NCI-H2227 (cell line): ENCODE results near the gene SERPINB3.
"Not testable (repeated sequence)": the region's sequence is repeated elsewhere in the genome, so short reads cannot be mapped to it uniquely, and the experiment has no call there.

Source experiments
- DNase-seq: peaks from one replicate; lab custom pipeline; 2025; ENCODE audit not compliant: unreplicated experiment; lab: John Stamatoyannopoulos, UW

The SERPINB3 gene

GRCh38 chr18:63648241-63648640 lies 13.5 kb downstream of the SERPINB3 start:
- DNase-seq = no peak

- DNase-seq = no peak
Observed at GRCh38 chr18:63646936-63647335, 14.8 kb downstream of the SERPINB3 start.

- not testable (repeated sequence) for DNase-seq
Observed at GRCh38 chr18:63644694-63645093, 17.0 kb downstream of the SERPINB3 start.

- DNase-seq = not testable (repeated sequence)
Observed at GRCh38 chr18:63644142-63644541, 17.6 kb downstream of the SERPINB3 start, which contains the start of gene SERPINB4. SERPINB4 (minus strand) TSS chr18:63644256; CDS start chr18:63643577, 679 bp downstream.

- DNase-seq = not testable (repeated sequence)
Observed at GRCh38 chr18:63642668-63643356, 18.9 kb downstream of the SERPINB3 start.

- not testable (repeated sequence) for DNase-seq
Observed at GRCh38 chr18:63641157-63641680, 20.5 kb downstream of the SERPINB3 start.

- no peak for DNase-seq
Observed at GRCh38 chr18:63637703-63638102, 24.0 kb downstream of the SERPINB3 start.

- no peak for DNase-seq
Observed at GRCh38 chr18:63627819-63628218, 33.9 kb downstream of the SERPINB3 start.

GRCh38 chr18:63626431-63626830 lies 35.3 kb downstream of the SERPINB3 start:
- DNase-seq = no peak

- DNase-seq = no peak
Observed at GRCh38 chr18:63624863-63625262, 36.8 kb downstream of the SERPINB3 start.

- DNase-seq = no peak
Observed at GRCh38 chr18:63619661-63620060, 42.0 kb downstream of the SERPINB3 start.

- DNase-seq = no peak
Observed at GRCh38 chr18:63617915-63618234, 43.8 kb downstream of the SERPINB3 start.

- DNase-seq = peak; percentile 90
Observed at GRCh38 chr18:63617049-63617914, 44.4 kb downstream of the SERPINB3 start.

- DNase-seq = no peak
Observed at GRCh38 chr18:63613420-63613819, 48.3 kb downstream of the SERPINB3 start.

GRCh38 chr18:63606526-63606925 lies 55.2 kb downstream of the SERPINB3 start:
- DNase-seq = no peak
